ENCODE measurements around the gene SATB1.
"Not testable (repeated sequence)": the region's sequence is repeated elsewhere in the genome, so short reads cannot be mapped to it uniquely, and the experiment has no call there.

The SATB1 gene

DNA sequence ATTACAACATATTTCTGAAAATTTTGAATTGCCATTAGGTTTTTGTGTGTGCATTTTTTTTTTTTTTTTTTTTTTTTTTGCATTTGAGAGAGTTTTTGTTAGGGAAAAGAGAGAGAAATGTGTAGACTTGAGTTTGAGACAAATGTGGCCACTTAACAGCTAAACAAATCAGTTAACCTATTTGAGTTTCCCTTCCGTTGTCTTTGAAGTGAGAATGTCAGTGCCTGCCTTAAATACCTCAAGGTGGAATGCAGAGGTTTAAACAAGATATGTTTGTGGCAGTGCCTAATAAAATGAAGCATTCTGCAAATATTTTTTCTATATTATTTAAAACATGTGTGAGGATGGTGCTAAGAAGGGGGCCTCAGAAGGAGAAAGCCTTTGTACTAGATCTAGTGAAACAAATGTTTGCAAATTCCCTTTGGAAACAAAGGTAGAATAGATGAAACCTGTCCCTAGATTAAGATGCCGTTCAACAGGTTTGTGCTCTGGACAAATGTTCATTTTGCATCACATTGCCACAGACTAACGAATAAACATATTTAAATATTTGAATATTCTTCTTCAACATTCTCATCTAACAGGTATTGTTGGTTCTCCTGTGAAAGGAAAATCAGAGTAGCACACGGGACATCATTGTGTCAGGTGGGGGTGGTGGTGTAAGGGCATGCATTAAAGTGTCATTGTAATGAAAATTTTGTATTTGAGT, 80.7 kb downstream of the SATB1 start:
- Mint-ChIP-seq H3K27ac (no peak overlapping the region), H3K9me3 (no peaks in the 10 kb centered on the region), H3K4me1 (no peaks in the 10 kb centered on the region), H3K36me3 (ENCODE audit: low read depth) (peaks cover 13% of the 10 kb centered on the region), H3K27me3 (ENCODE audit: low read depth) (no peaks in the 10 kb centered on the region), H3K4me3 (no peak overlapping the region)
- TF ChIP-seq, protein P1, sequence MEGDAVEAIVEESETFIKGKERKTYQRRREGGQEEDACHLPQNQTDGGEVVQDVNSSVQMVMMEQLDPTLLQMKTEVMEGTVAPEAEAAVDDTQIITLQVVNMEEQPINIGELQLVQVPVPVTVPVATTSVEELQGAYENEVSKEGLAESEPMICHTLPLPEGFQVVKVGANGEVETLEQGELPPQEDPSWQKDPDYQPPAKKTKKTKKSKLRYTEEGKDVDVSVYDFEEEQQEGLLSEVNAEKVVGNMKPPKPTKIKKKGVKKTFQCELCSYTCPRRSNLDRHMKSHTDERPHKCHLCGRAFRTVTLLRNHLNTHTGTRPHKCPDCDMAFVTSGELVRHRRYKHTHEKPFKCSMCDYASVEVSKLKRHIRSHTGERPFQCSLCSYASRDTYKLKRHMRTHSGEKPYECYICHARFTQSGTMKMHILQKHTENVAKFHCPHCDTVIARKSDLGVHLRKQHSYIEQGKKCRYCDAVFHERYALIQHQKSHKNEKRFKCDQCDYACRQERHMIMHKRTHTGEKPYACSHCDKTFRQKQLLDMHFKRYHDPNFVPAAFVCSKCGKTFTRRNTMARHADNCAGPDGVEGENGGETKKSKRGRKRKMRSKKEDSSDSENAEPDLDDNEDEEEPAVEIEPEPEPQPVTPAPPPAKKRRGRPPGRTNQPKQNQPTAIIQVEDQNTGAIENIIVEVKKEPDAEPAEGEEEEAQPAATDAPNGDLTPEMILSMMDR (IDR thresholded peaks at IDR 0.05; ENCODE audit: unreplicated experiment in 3 of 3) = no peak

- H3K27me3 Mint-ChIP-seq (ENCODE audit: low read depth) = no peaks in the 10 kb centered on the region
- no peak overlapping the region for H3K27ac Mint-ChIP-seq
- no peak overlapping the region for H3K4me3 Mint-ChIP-seq
- no peaks in the 10 kb centered on the region for H3K4me1 Mint-ChIP-seq
- H3K36me3 Mint-ChIP-seq (ENCODE audit: low read depth) = peaks cover 6% of the 10 kb centered on the region
- no peaks in the 10 kb centered on the region for H3K9me3 Mint-ChIP-seq
- TF ChIP-seq, protein P1 (IDR thresholded peaks at IDR 0.05; ENCODE audit: unreplicated experiment in 3 of 3) = no peak
Observed at GRCh38 chr3:18343809-18344208, 81.3 kb downstream of the SATB1 start.

- H3K36me3 Mint-ChIP-seq (ENCODE audit: low read depth) = no peaks in the 10 kb centered on the region
- TF ChIP-seq, protein P1 (IDR thresholded peaks at IDR 0.05; ENCODE audit: unreplicated experiment in 3 of 3) = no peak
- H3K4me1 Mint-ChIP-seq = no peaks in the 10 kb centered on the region
- no peak overlapping the region for H3K4me3 Mint-ChIP-seq
- H3K27me3 Mint-ChIP-seq (ENCODE audit: low read depth) = no peaks in the 10 kb centered on the region
- H3K9me3 Mint-ChIP-seq = no peaks in the 10 kb centered on the region
- no peak overlapping the region for H3K27ac Mint-ChIP-seq
Observed at GRCh38 chr3:18338827-18339514, 86.2 kb downstream of the SATB1 start.

DNA sequence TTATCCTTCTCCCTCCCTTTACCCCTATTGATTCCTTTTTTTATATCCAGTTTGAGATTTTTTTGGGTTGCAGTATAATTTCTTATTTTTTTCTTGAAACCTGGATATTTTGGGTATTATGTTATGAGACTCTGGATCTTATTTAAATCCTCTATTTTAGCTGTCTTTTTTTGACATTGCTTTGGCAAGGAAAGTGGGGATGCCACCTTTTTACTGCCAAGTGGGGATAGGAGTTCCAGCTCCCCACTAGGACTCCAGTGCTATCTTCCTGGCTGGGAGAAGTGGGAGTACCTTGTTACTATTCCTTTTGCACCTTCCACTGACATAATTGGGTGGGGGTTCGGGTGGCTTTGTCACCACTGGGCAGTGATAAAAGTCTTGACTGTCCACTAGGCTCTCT, 87.9 kb downstream of the SATB1 start:
- TF ChIP-seq, protein P1 (IDR thresholded peaks at IDR 0.05; ENCODE audit: unreplicated experiment in 3 of 3) = no peak
- Mint-ChIP-seq H3K27ac (no peak overlapping the region), H3K4me3 (no peak overlapping the region)

GRCh38 chr3:18334837-18335601, 90.1 kb downstream of the SATB1 start:
- Mint-ChIP-seq H3K4me1 (no peaks in the 10 kb centered on the region), H3K27ac (peak overlapping the region in 1 of 3 experiments; percentile 15), H3K9me3 (peaks cover 9% of the 10 kb centered on the region), H3K4me3 (no peak overlapping the region), H3K36me3 (ENCODE audit: low read depth) (no peaks in the 10 kb centered on the region), H3K27me3 (ENCODE audit: low read depth) (no peaks in the 10 kb centered on the region)
- TF ChIP-seq, protein P1 (IDR thresholded peaks at IDR 0.05; ENCODE audit: unreplicated experiment in 3 of 3) = no peak

More for the DNA sequence above, 87.9 kb downstream of the SATB1 start:
- no peaks in the 10 kb centered on the region for H3K36me3 Mint-ChIP-seq (ENCODE audit: low read depth)
- H3K27me3 Mint-ChIP-seq (ENCODE audit: low read depth) = no peaks in the 10 kb centered on the region
- no peaks in the 10 kb centered on the region for H3K4me1 Mint-ChIP-seq
- H3K9me3 Mint-ChIP-seq = no peaks in the 10 kb centered on the region

- Mint-ChIP-seq H3K4me3 (peak overlapping the region; percentile 67 to 73 (median 71)), H3K9me3 (peaks cover 21% of the 10 kb centered on the region), H3K27ac (peak overlapping the region in 2 of 3 experiments; percentile 66 to 72)
- H3K27me3 Mint-ChIP-seq (ENCODE audit: low read depth); H3K36me3 Mint-ChIP-seq (ENCODE audit: low read depth); H3K4me1 Mint-ChIP-seq: not testable (repeated sequence)
Observed at GRCh38 chr3:18330772-18331441, 94.2 kb downstream of the SATB1 start.

Measured in nephron (organoid).